K562 treated with DMSO at 1 percent for 24 hours (cell line): ENCODE results near the gene CYB5R3. TPM values are rescaled to one million over a fixed set of nuclear protein-coding genes. Genes with fewer than 3 reads are reported as not detected.

Experiments used
- total RNA-seq: library from RNA; unstranded; fragments of 300-600 nt; gene quantifications from 2 replicates; pipeline ENCODE4 v1.2.3, GENCODE V29; 2022; ENCODE audit warnings: low read depth; ENCODE audit not compliant: insufficient read depth

Gene CYB5R3
- 119 TPM in 2 replicates for total RNA-seq

GRCh38 chr22:42649246-42650099 is at the start of gene CYB5R3:
CYB5R3 (minus strand) TSS chr22:42649392; CDS start chr22:42649315, 77 bp downstream.

GRCh38 chr22:42614312-42615091 is 34.7 kb downstream of the CYB5R3 start, which contains the start of gene POLDIP3:
POLDIP3 (minus strand) TSS chr22:42614883; CDS start chr22:42614857, 26 bp downstream.

Other genes starting within 250 kb of the CYB5R3 start
- 0.10 and 0.12 TPM in 2 replicates for gene NFAM1, start 217.0 kb downstream of the CYB5R3 start, total RNA-seq
- 20.1 and 23.3 TPM in 2 replicates for gene RRP7A, start 129.6 kb downstream of the CYB5R3 start, total RNA-seq
- gene SERHL2, start 95.4 kb downstream of the CYB5R3 start, total RNA-seq: 11.9 and 12.9 TPM in 2 replicates
- gene POLDIP3, start 34.5 kb downstream of the CYB5R3 start, total RNA-seq: 35.2 and 35.4 TPM in 2 replicates
- not detected in 2 replicates for gene ATP5MGL, start 8.8 kb downstream of the CYB5R3 start, total RNA-seq
- gene A4GALT, start 71.5 kb upstream of the CYB5R3 start, total RNA-seq: not detected in 2 replicates
- gene ARFGAP3, start 207.9 kb upstream of the CYB5R3 start, total RNA-seq: 25.3 and 30.4 TPM in 2 replicates